ENCODE results near the gene BANP.
"Not testable (repeated sequence)": the region's sequence is repeated elsewhere in the genome, so short reads cannot be mapped to it uniquely, and the experiment has no call there.

BANP gene

GRCh38 chr16:88121391-88121790, 170.2 kb downstream of the BANP start:
- not testable (repeated sequence) for H3K4me3 ChIP-seq (ENCODE audit: low read length); H3K27me3 ChIP-seq (ENCODE audit: control insufficient read depth, insufficient read depth, low read length); H3K9ac ChIP-seq (ENCODE audit: low read length)

GRCh38 chr16:88121886-88122580, 170.8 kb downstream of the BANP start:
- Histone ChIP-seq H3K4me1 (ENCODE audit: control insufficient read depth, insufficient read depth, low read length) (no peaks in the 10 kb centered on the region), H3K4me3 (ENCODE audit: low read length) (no peak overlapping the region), H3K27ac (ENCODE audit: low read depth, low read length) (no peak overlapping the region), H3K36me3 (ENCODE audit: control insufficient read depth, insufficient read depth, low read length) (no peaks in the 10 kb centered on the region), H3K27me3 (ENCODE audit: control insufficient read depth, insufficient read depth, low read length) (no peaks in the 10 kb centered on the region), H3K9ac (ENCODE audit: low read length) (no peak overlapping the region)

More at GRCh38 chr16:88121391-88121790, 170.2 kb downstream of the BANP start:
- H3K36me3 ChIP-seq (ENCODE audit: control insufficient read depth, insufficient read depth, low read length); H3K4me1 ChIP-seq (ENCODE audit: control insufficient read depth, insufficient read depth, low read length); H3K27ac ChIP-seq (ENCODE audit: low read depth, low read length): not testable (repeated sequence)

All from rectal smooth muscle tissue (tissue), 1 donor.